ENCODE results near the gene SAMD7. TPM values are rescaled to one million over a fixed set of nuclear protein-coding genes. Genes with fewer than 3 reads are reported as not detected.

SAMD7 gene
- total RNA-seq, 1 experiment from 2014 or later, result not detected

DNA sequence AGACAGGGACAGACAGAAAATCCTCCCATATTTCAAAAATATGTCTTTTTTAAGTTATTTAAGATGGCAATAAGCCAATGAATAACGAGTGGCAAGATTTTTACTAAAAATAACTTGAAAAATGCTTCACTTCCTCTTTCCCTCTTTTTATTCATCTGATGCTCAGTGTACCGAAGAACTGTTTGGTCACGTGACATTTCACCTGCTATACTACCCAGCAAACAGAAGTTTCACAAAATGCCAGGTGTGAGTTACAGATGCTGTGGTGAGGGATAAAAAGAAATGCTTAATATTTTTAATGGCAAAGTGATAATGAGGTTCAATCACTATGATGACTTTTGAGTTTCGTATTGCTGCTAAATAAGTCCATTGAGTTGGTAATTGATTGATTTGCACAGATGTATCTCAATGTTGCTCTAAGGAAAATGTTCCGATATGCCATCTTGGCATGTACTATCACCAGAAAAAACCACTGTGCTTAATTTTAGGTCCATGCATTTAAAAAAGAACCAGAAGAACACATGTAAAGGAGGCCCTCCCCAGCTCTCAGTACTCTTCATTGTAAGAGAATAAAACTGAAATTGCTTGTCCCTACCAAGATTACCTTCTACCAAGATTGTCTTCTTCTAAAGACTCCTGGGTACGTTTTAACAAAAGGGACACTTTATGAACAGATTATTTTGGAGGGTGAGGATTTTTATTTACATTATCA, 29.3 kb downstream of the SAMD7 start:
- intact Hi-C loops (cut with micrococcal nuclease), result no loop called here
- POLR2A ChIA-PET (ENCODE audit: unreplicated experiment), result no interaction called here
- no peak overlapping the region for H3K27ac ChIP-seq (ENCODE audit: low read length)
- DNase-seq, result no peak
- CTCF ChIA-PET, result no interaction called here
- H3K4me2 ChIP-seq (ENCODE audit: low read length), result no peak overlapping the region
- no peaks in the 10 kb centered on the region for H3K36me3 ChIP-seq (ENCODE audit: low read depth, low read length)
- no peak for ATAC-seq
- H3F3A ChIP-seq (ENCODE audit: low read length, unreplicated experiment), result no peaks in the 10 kb centered on the region
- H2AFZ ChIP-seq (ENCODE audit: low read length), result no peak overlapping the region
- H3K4me3 ChIP-seq (ENCODE audit: low read length), result no peak overlapping the region
- H3K9ac ChIP-seq (ENCODE audit: low read length), result no peak overlapping the region
- no peaks in the 10 kb centered on the region for H3K79me2 ChIP-seq (ENCODE audit: low read length)
- H3K27me3 ChIP-seq (ENCODE audit: low read length), result peaks cover 12% of the 10 kb centered on the region
- H4K20me1 ChIP-seq (ENCODE audit: low read length), result no peaks in the 10 kb centered on the region
- no peak for TF ChIP-seq EZH2 (IDR thresholded peaks at IDR 0.05; ENCODE audit: low read length, unreplicated experiment)
- TF ChIP-seq EZH2phosphoT487 (IDR thresholded peaks at IDR 0.05; ENCODE audit: borderline replicate concordance, low read length), result no peak
- TF ChIP-seq, protein P1, sequence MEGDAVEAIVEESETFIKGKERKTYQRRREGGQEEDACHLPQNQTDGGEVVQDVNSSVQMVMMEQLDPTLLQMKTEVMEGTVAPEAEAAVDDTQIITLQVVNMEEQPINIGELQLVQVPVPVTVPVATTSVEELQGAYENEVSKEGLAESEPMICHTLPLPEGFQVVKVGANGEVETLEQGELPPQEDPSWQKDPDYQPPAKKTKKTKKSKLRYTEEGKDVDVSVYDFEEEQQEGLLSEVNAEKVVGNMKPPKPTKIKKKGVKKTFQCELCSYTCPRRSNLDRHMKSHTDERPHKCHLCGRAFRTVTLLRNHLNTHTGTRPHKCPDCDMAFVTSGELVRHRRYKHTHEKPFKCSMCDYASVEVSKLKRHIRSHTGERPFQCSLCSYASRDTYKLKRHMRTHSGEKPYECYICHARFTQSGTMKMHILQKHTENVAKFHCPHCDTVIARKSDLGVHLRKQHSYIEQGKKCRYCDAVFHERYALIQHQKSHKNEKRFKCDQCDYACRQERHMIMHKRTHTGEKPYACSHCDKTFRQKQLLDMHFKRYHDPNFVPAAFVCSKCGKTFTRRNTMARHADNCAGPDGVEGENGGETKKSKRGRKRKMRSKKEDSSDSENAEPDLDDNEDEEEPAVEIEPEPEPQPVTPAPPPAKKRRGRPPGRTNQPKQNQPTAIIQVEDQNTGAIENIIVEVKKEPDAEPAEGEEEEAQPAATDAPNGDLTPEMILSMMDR (conservative IDR thresholded peaks at IDR 0.05; ENCODE audit: low read depth, low read length), result no peak
- H3K4me1 ChIP-seq (ENCODE audit: insufficient read depth, low read length), result no peaks in the 10 kb centered on the region
- H3K9me2 ChIP-seq (replicated peaks; ENCODE audit: low read length), result no peaks in the 10 kb centered on the region
- BruUV-seq (replicated peaks), result no TSS peak
- no peaks in the 10 kb centered on the region for H3K9me3 ChIP-seq (ENCODE audit: low read length)

DNA sequence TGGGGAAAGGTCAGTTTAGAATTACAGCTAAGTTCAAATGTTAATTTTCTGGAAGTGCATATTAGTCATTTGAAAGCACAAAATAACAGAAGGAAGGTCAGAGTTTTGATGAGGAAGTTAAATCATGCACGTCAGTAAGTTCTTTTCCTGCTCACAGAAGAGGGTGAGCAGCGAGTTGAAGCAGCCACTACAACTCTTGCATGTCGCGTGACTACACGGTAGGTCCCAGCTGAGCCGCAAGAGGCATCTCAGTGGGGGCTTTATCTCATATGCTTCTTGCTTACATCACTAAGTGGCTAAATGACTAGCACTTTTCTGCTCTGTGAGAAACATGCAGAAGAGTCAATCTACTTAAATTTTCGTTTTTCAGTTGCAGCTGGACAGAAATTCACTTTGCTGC, 33.9 kb downstream of the SAMD7 start:
- no peak for TF ChIP-seq EZH2 (IDR thresholded peaks at IDR 0.05; ENCODE audit: low read length, unreplicated experiment)
- TF ChIP-seq, protein P1 (conservative IDR thresholded peaks at IDR 0.05; ENCODE audit: low read depth, low read length), result no peak
- no peak for TF ChIP-seq EZH2phosphoT487 (IDR thresholded peaks at IDR 0.05; ENCODE audit: borderline replicate concordance, low read length)
- ATAC-seq, result no peak
- Histone ChIP-seq H3K4me3 (ENCODE audit: low read length) (no peak overlapping the region), H4K20me1 (ENCODE audit: low read length) (no peaks in the 10 kb centered on the region), H3K4me1 (ENCODE audit: insufficient read depth, low read length) (no peaks in the 10 kb centered on the region), H3K27me3 (ENCODE audit: low read length) (0 out of 2 replicates have a peak, but pooled peaks cover 4% of the 10 kb centered on the region), H3F3A (ENCODE audit: low read length, unreplicated experiment) (no peaks in the 10 kb centered on the region), H3K79me2 (ENCODE audit: low read length) (no peaks in the 10 kb centered on the region), H3K4me2 (ENCODE audit: low read length) (no peak overlapping the region), H3K9me2 (replicated peaks; ENCODE audit: low read length) (no peaks in the 10 kb centered on the region), H3K9me3 (ENCODE audit: low read length) (no peaks in the 10 kb centered on the region), H3K36me3 (ENCODE audit: low read depth, low read length) (no peaks in the 10 kb centered on the region), H3K27ac (ENCODE audit: low read length) (no peak overlapping the region), H3K9ac (ENCODE audit: low read length) (no peak overlapping the region), H2AFZ (ENCODE audit: low read length) (no peak overlapping the region)
- ChIA-PET POLR2A (ENCODE audit: unreplicated experiment) (no interaction called here), CTCF (no interaction called here)
- no peak for DNase-seq
- intact Hi-C loops (cut with micrococcal nuclease), result loop anchor here (2.0 kb wide), 1 partner anchor 21 kb away; the partner anchor contains the start of gene SEC62
- BruUV-seq (replicated peaks), result no TSS peak

DNA sequence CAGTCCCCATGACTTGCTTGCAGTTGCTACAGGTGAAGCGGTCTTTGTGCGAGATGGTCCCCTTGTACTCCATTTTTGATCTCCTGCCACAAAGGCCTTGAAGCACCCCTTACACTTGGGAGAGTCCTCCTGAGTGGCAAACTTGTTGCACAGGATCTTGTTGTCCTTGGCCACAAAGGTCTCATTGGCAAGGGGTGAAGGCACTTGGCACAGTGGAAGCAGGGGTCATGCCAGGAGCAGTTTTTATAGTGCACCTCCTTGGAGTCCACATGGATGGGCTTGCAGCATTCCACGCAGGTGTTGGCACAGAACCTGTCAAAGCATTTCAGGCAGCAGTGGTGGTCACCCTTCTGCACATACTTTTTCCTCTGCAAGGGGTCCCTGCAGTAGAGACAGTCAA, 35.0 kb downstream of the SAMD7 start:
- ATAC-seq (no peak), DNase-seq (no peak)
- no peak overlapping the region for H3K27ac ChIP-seq (ENCODE audit: low read length)
- TF ChIP-seq EZH2phosphoT487 (IDR thresholded peaks at IDR 0.05; ENCODE audit: borderline replicate concordance, low read length) (no peak), EZH2 (IDR thresholded peaks at IDR 0.05; ENCODE audit: low read length, unreplicated experiment) (no peak)
- TF ChIP-seq, protein P1 (conservative IDR thresholded peaks at IDR 0.05; ENCODE audit: low read depth, low read length), result no peak
- H3K9me2 ChIP-seq (replicated peaks; ENCODE audit: low read length), result no peaks in the 10 kb centered on the region
- no peaks in the 10 kb centered on the region for H4K20me1 ChIP-seq (ENCODE audit: low read length)
- intact Hi-C loops (cut with micrococcal nuclease), result no loop called here
- H3K9me3 ChIP-seq (ENCODE audit: low read length), result no peaks in the 10 kb centered on the region
- H3K4me3 ChIP-seq (ENCODE audit: low read length), result no peak overlapping the region
- no peak overlapping the region for H2AFZ ChIP-seq (ENCODE audit: low read length)
- BruUV-seq (replicated peaks), result no TSS peak
- no peaks in the 10 kb centered on the region for H3K4me1 ChIP-seq (ENCODE audit: insufficient read depth, low read length)
- no peaks in the 10 kb centered on the region for H3K27me3 ChIP-seq (ENCODE audit: low read length)
- ChIA-PET POLR2A (ENCODE audit: unreplicated experiment) (no interaction called here), CTCF (no interaction called here)
- no peaks in the 10 kb centered on the region for H3K36me3 ChIP-seq (ENCODE audit: low read depth, low read length)
- H3F3A ChIP-seq (ENCODE audit: low read length, unreplicated experiment), result no peaks in the 10 kb centered on the region
- H3K9ac ChIP-seq (ENCODE audit: low read length), result no peak overlapping the region
- H3K4me2 ChIP-seq (ENCODE audit: low read length), result no peak overlapping the region
- H3K79me2 ChIP-seq (ENCODE audit: low read length), result no peaks in the 10 kb centered on the region
